Urothelium cell line (cell line): ENCODE measurements around the gene INSYN1.

Experiments
- DNase-seq: peaks from one replicate; pipeline ENCODE4 v3.0.0; 2011; ENCODE audit warnings: low spot score, mixed read lengths
- FAIRE-seq: peaks from 2 replicates; lab custom pipeline; 2011; peaks lifted over from hg19 to GRCh38; lab: Jason Lieb, UNC

Gene INSYN1

DNA sequence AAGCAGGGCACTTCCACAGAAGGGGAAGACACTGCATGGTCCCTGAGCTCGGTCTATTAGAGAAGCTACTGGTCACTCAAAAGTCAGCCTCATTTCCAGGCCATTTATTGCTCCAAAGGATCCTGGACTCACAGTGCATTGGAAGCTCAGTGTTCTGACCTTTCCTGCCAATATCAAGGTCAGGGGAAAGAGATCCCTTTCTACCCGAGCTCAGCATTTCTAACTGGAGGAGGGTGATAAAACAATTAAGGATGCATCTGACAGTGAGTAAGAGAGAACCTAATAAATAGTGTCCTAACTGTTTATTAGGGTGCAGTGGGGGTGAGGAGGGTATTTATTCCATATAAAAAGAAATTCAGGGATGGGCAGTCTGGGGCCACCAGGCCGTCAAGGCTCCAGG, 26.8 kb upstream of the INSYN1 start:
- DNase-seq = no peak
- no peak for FAIRE-seq

DNA sequence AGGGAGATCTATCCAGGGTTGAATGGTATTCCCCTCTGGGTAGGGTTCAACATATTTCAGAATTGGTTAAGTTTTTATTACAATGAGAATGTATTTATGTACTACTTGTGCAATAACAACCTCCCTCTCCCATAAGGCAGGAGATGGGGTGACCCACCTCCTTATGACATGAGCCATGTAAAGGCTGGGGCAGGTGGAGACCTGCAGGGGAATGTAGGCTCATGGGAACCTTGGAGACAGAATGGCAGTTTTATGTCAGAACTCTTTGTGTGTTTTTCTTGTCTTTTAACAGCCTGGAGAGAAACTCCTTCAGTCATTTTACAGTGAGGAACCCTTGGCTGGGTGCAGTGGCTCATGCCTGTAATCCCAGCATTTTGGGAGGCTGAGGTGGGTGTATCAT, 24.6 kb upstream of the INSYN1 start:
- FAIRE-seq (no peak), DNase-seq (no peak)

DNA sequence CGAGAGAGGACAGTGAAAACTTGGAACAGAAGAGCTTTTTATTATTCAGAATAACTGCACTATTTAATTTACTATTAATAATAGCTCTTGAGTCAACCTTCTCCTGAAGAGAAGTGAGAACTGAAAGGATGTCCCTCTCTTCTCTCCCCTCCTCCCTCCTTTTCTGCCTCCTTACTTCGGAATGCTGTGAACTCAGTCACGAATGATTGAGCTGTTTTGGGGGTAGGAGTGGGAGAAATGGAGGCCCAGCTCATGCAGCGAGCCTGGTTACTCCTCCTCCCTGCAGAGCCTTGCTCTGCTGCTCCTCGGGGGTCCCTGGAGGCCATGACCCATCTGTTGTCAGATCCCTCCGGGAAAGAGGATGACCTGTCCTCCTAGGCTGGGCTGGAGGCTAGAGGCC, 20.3 kb upstream of the INSYN1 start:
- no peak for DNase-seq
- no peak for FAIRE-seq

DNA sequence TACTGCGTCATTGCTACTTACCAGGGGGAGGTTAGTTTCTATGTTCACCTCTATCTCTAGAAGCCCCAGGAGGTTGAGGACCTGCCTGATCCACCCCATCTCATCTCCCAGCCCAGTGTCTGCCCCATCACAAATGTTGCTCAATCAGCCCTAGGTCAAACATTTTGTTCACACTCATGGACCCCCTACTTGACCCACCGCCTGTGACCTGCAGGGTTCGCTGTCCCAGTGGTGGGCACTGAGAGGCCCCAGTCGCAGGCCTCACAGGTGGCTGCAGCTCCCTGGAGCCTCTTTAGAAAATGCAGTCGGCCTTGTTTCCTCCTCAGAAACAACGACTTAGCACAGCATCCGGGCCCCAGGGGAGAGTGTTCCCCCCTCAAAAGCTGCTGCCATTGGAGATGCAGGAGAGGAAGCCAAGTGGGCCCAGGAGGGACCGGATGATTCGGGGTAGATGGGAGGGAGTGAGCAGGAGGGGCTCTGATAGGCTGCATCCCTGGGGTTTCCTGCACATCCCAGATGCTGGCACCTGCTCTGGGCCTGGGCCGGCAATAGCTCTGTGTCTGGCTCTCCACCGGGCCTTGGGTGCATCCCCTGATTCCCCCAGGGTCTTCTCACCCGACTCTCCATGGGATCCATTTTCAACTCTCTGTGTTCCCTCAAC, 18.4 kb upstream of the INSYN1 start:
- DNase-seq (no peak), FAIRE-seq (no peak)

DNA sequence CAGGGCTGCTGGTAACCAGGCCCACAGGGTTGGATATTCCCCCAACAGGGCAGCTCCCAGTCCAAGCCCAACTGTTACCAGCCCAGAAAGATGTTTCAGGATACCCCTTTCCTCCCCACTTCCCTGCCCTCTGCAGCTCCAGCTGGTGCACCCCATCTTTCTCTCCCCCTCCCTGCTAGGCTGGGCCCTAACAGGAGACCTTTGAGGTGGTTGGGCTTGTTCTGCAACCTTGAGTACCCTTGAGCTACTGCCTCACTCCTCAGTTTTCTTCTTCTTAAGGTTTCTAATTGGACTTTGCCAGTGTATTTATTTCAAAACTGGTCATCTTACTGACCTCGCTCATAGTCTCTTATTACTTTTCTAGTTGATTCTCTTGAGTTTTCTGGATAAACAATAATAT, 16.9 kb upstream of the INSYN1 start:
- no peak for FAIRE-seq
- no peak for DNase-seq

DNA sequence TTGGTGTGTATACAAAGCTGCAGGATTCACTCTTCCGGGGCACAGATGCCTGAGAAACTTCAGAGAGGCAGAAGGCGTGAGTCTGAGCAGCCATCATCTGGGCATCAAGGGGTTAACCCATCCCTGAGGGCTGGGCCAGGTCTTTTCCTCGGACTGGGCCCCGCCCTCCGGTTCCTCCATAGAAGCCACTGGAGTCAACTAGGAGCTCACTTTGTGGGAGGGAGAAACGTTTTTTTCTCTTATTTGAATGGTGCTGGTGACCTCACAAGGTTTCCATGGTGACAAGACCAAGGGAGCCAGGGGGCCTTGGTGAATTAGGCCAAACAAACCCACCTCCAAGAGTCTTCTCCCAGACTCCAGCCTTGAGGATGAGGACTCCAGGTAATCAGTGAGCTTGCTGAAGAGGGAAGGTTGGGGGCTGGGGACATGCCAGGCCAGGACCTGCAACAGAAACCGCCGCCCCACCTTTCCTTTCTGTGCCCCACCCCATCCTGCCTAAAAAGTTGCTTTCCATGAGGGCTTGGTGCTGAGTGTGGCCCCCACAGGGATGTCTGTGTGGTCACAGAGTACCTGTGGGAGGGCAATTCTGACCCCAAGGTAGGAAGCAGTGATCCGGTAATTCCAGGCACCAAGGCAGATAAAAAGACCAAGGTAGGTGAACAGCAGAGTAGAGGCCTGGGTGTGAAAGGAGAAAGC, 14.8 kb upstream of the INSYN1 start:
- FAIRE-seq = no peak
- no peak for DNase-seq

DNA sequence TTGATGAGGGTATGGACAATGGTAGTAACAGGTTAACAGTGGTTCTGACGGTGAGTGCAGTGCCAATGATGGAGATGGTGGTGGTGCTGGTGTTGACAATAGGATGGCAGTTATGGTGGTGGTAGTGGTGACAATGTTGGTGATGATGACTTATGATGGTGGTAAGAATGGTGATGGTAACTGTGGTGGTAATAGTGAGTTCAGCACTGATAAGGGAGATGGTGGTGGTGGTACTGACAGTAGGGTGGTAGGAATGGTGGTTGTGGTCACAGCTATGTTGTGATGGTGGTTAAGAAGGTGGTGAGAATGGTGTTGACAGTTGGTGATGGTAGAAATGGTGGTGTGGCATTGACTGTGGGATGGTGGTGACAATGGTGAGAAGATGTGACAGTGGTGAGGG, 13.4 kb upstream of the INSYN1 start:
- FAIRE-seq (peak; percentile 83), DNase-seq (no peak)

DNA sequence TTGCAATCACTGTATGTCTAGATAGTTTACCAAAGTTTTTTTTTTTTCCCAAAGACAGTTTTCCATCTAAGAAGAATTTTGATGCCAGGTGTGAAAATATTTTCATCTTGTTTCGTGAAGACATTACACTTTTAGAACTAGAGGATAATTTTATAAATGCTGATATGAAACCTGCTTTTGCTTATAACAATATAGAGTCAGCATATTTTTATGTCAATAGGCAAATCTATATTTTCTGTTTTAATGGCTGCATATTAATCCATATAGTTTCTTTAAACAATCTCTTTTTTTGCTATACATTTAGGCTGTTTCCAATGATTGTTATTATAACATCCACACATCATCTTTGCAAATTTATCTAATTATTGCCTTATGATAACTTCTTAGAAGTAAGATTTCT, 12.6 kb upstream of the INSYN1 start:
- DNase-seq = no peak
- FAIRE-seq = no peak

DNA sequence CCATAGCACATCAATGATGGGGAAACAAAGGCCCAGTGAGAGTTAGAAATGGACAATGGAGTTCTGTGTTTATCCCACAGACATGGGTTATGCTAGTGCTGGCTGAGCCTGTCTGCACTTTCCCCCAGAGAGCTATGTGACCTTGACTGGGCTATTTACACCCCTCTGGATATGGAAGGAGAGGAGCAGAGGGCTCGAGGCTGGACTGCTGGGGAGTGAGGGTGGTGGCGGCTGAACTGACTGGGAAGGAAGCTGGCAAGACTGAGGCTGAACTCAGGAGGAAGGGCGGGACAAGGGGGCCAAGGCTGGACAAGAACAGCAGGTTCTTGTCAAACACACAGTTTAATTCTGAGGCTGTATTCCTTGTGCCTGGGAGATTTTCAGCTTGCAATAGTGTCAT, 10.8 kb upstream of the INSYN1 start:
- DNase-seq (no peak), FAIRE-seq (no peak)

DNA sequence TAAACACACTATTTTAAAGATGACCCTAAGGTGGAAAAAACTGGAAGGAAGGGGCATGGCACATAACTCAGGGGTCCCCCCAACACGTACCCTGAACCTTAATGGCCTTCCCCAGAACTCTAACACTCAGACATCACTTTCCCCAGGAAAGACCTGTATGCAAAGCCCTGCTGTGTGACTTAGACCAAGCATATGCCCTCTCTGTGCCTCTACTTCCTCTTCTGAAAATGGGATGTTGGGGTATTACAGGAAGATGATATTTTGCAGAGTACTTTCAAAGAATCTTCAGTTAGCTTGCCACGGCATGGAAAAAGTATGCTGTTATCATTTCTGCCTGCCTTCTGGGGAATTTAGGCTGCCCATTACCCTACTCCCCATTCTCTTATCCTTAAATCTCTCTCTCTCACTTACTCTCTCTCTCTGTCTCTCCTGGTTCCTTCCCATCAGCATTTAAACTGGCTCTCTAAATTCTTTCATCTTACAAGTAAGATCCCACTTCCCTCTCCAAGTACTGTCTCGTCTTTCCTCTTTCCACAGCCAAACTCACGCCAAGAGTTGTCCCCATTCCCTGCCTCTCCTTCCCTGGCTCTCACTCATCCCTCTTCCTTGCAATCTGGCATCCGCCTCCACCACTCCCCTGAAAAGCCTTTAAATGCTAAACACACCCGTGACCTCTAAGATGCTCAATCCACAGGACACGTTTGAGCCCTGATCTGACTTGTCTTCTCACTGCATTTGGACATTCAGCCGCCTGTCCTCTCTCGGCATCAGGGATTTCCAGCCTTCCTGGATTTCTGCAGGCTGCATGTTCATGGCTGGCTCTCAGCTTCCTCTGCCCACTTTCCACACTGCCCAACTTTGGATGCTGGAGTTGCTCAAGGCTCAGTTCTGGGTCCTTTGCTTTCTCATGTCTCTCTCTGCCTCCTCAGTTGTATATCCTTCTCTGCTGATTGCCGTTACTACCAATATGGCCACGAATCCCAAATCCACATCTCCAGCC, 7.5 kb upstream of the INSYN1 start:
- FAIRE-seq = no peak
- no peak for DNase-seq

DNA sequence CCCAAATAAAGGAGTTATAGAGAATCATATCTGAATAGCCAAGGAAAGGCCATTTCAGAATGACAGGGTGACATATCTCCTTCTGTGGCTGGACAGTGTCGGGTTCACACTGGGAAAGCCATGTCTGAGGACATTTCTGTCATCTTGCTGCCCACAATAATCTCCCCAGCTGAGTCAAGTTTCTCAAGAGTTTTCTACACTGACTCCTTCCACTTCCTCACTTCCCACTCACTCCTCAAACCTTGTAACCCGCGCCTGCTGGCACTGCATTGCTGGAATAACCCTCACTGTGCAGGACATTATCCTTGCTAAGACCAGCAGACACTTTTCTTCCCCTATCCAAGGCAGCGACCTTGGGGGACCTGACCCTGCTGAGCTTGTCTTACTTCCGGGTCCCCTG, 5.3 kb upstream of the INSYN1 start:
- no peak for DNase-seq
- FAIRE-seq = no peak

DNA sequence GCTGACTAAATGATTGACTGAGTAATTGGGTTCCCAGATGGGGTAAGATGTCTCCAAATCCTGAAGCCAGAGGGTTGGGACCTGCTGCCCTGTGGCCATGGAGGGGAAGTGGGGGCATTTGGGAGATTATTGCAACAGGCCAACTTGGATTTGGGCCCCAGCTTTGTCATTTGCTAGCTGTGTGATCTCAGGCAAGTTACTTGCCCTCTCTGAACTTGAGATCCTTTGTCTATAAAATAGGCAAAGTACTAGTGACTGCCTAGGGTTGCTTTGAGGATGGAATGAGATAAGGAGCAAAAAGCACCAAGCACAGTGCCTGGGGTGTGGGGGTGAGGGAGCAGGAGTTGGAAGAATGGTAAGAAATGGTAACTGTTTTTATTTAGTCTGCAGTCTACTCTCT, 4.4 kb upstream of the INSYN1 start:
- DNase-seq (no peak), FAIRE-seq (no peak)

DNA sequence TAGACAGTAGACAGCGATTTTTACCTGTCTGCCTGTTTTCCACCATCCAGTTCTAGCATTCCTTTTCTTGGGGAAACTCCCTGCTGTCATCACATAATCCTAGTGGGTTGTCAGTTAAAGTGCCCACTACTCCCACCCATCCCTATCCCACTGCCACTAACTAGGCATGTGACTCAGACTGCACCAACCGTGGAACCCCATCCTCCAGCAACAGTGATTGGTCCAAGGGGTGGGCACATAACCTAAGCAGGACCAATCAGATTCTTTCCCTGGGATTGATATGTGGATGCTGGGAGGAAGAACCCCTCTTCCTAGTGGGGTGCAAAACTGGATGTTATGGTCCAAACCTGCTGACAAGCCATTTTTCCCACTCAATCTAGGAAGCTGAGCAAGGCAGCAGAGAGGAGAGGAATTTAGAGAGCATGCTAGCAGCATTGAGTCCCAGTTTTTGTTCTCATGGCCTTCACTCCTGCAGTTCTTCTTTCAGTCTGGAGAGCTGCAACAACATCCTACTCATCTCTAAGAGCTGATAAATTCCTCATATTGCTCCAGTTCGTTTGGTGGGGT, 3.9 kb upstream of the INSYN1 start:
- FAIRE-seq (no peak), DNase-seq (no peak)

DNA sequence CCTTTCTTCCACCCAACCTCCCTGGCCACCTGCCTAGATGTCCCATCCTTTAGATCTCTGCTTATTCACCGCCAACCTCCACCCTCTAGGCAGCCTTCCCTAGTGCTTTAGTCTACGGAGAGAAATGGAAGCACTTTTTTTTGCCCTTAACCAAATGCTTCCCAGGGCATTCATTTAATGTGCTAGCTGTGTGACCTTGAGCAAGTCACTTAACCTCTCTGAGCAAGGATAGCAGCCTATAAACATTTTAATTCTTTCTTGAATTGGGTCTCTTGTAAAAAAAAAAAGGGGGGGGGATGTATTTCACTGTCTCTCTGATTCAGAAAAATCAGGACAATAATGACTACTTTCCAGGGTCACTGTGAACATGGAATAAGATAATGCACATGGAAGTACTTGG, 3.2 kb upstream of the INSYN1 start:
- FAIRE-seq = no peak
- DNase-seq = no peak

DNA sequence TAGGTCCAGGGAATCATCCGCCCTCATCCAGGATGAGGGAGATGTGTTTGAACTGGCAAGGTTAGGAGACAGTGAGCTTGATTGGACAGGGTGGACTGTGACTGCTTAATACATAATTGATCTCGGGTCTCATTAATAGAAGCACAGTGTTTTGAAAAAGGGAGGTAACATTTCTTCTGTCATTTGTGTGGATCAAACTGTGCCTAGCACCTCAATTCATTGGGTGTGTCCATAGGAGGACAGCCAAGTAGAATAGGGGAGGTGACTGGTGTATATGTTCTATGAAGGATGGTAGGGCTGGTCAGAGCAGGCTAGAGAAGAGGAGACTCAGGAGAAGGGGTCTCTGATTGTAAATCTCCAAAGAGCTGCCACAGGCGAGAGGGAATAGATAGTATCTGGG, 2.8 kb upstream of the INSYN1 start:
- FAIRE-seq (no peak), DNase-seq (no peak)

DNA sequence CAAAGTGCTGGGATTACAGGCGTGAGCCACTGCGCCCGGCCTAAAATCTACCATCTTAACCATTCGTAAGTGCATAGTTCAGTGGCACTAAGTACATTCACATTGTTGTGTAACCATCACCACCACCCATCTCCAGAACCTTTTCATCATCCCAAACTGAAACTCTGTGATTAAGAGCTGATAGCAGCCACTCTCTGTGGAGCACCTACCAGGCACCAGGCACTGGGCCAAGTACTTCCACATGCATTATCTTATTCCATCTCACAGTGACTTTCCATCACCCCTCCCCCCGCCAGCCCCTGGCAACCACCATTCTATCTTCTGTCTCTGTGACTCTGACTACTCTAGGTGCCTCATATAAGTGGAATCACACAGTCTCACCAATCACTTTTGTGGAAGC, 2.3 kb upstream of the INSYN1 start:
- no peak for DNase-seq
- no peak for FAIRE-seq

DNA sequence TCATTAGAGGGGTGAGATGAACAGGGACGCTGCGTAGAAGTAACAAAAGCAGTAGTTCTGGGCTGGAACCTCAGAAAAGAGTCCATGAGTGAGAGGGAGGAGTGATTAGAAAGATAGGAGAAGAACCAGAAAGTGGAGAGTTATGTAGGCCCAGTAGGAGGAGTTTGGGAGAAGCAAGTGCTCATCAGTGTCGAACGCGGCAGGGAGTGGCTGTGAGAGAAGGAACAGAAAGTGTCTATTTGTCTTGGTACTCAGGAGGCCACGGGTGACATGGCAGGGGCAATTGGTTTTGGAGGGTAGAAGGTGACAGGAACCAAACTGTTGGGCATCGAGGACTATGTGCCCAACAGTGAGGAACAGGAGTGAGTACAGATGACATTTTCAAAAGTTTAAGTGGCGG, 1.3 kb upstream of the INSYN1 start:
- DNase-seq (no peak), FAIRE-seq (no peak)

DNA sequence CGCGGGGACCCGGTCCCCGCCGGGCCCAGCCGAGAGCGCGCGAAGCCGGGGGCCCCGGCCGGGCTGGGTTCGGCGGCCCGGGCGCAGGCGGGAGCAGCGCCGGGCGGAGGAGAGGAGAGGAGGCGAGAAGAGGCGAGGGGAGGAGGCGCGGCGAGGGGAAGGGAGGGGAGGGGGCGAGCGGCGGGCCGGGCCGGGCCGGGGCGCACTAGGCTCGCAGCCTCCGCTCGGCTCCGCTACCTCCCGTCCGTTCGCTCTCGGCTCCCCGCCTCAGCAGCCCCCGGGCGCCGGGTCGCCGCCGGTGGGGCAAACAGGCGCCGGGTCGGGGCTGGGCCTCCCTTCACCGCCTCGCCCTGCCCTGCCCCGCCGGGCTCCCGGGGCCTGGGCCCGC, 351 bp downstream of the INSYN1 start:
- DNase-seq (peak; percentile 44), FAIRE-seq (no peak)

DNA sequence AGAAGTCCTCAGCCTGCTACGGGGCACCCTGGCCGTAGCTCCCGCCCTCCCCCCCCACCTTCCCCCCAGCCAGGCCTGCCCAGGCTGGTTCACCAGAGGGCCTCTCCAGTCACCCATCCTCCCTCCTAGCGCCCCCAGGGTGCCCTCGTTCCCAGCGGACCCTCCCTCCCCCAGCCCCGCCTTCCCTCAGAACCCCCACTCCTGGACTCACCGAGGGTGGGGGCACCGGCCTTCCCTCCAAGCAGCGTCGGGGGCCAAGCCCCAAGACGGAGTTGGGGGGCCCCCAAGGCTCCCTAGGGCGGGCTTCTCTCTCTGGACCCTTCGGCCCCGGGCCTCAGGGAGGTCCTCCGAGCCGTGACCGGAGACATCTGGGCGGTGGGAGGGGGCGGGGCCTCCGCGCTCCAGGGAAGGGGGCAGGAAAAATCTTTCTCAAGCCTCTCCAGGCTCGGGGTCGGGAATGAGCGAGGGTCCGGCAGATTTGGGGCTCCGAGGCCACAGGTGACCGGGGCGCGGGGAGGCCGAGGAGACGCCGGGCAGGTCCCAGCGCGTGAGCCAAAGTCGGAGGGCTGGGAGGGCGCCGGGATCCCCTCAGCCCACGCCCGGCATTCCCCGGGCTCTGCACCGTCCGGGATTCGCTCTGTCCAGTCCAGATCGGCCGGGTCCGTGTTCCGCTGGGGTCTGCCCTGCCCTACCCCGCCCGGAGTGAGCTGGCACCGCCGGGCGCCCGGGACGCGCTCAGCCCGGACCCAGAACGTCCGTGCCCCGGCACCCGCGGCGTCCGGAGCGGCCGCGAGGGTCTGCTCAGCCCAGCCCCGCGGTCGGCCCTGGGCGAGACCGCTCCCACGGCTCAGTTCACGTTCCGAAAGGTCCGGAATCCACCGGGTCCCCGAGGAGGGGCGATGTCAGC, 999 bp downstream of the INSYN1 start:
- peak; percentile 21 for DNase-seq

DNA sequence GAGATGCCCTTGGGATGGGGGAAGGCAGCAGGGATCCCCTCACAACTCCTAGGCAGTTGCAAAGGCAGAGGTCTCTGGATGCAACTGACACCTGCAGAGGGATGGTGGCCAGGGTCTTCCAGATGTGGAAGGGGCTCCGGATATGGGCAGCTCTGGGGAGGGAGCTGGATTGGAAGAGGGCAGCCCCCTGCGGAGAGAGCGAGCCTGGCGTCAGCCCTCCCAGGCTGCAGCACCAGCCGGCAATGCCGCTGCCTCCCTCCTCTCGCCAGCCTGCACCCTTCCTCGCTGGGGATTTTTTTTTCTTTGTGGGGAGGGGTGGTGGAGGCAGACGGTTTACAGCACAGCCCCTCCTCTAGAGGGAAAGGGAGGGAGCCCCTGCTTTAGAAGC, 1.6 kb downstream of the INSYN1 start:
- DNase-seq (no peak), FAIRE-seq (no peak)

More for the DNA sequence above, 999 bp downstream of the INSYN1 start:
- FAIRE-seq = no peak
